Lung (tissue), 12 donors: ENCODE measurements around the gene PCDHGA3. TPM values are rescaled to one million over a fixed set of nuclear protein-coding genes. Genes with fewer than 3 reads are reported as not detected.
"Not testable (repeated sequence)": the region's sequence is repeated elsewhere in the genome, so short reads cannot be mapped to it uniquely, and the experiment has no call there.

Source experiments
- ATAC-seq: fragments of 200-7000 bp; cut with Tn5 transposase; one replicate; pipeline ENCODE4 v1.9.1; 2020; ENCODE audit warnings: moderate number of reproducible peaks; ENCODE audit not compliant: insufficient read depth, low FRiP score
- DNase-seq, 3 donors: peaks; one replicate each; pipeline ENCODE4 v3.0.0-alpha.2; 2013 to 2017
- H3K27ac ChIP-seq, 2 donors: one replicate each; pipeline ENCODE4 v1.5.1; 2013; ENCODE audit warnings: mild to moderate bottlenecking in 2 of 2, moderate library complexity in 2 of 2, control low read depth in 1 of 2, inconsistent platforms in 1 of 2, low read depth in 1 of 2, low read length in 1 of 2
- H3K27me3 ChIP-seq, 3 donors: one replicate each; pipeline ENCODE4 v1.5.1; 2013; ENCODE audit warnings: low read length in 2 of 3; ENCODE audit not compliant: control insufficient read depth in 3 of 3, insufficient read depth in 3 of 3
- H3K36me3 ChIP-seq, 4 donors: one replicate each; pipeline ENCODE4 v1.5.1; 2013; ENCODE audit warnings: low read length in 4 of 4, mild to moderate bottlenecking in 1 of 4, moderate library complexity in 1 of 4; ENCODE audit not compliant: control insufficient read depth in 4 of 4, insufficient read depth in 4 of 4
- H3K4me1 ChIP-seq, 5 donors: one replicate each; pipeline ENCODE4 v1.5.1; 2013; ENCODE audit warnings: low read length in 5 of 5, mild to moderate bottlenecking in 2 of 5, moderate library complexity in 1 of 5; ENCODE audit not compliant: control insufficient read depth in 5 of 5, insufficient read depth in 5 of 5
- H3K4me3 ChIP-seq: one replicate; pipeline ENCODE4 v1.5.1; 2013; ENCODE audit warnings: mild to moderate bottlenecking, control low read depth, moderate library complexity
- H3K9ac ChIP-seq, 2 donors: one replicate each; pipeline ENCODE4 v1.5.1; 2013; ENCODE audit warnings: low read length in 2 of 2, control low read depth in 1 of 2; ENCODE audit not compliant: insufficient read depth in 1 of 2
- H3K9me3 ChIP-seq, 4 donors: one replicate each; pipeline ENCODE4 v1.5.1; 2013; ENCODE audit warnings: low read length in 3 of 4, mild to moderate bottlenecking in 1 of 4, moderate library complexity in 1 of 4; ENCODE audit not compliant: control insufficient read depth in 4 of 4, insufficient read depth in 3 of 4
- CTCF ChIP-seq: IDR thresholded peaks from 2 replicates; pipeline ENCODE4 v1.5.1; 2012; ENCODE audit warnings: mild to moderate bottlenecking; ENCODE audit errors: control extremely low read depth, extremely low read depth
- WGBS, 2 donors: extraction: QIAGEN DNeasy Blood & Tissue Kit; methylation state at CpG; one replicate each; pipeline ENCODE4 v1.1.7; 2013; 5-methylcytosine and 5-hydroxymethylcytosine counted together
- polyA plus RNA-seq, 2 donors: library from polyadenylated mRNA; stranded (reverse); fragments of 200-250 nt; gene quantifications; one replicate each; pipeline ENCODE4 v1.2.1, GENCODE V29; 2013
- total RNA-seq, 2 donors: library from RNA; depleted of rRNA in 1 of 2; stranded (reverse); fragments of >200 nt in 1 of 2; gene quantifications; one replicate each; pipeline ENCODE4 v1.2.1, GENCODE V29; 2014 to 2021
- donor health status: control.
- donor health status: control.
- donor health status: Bipolar disorder and iron deficiency.
- donor health status: healthy.
- donor health status: DM: yes; HTN: yes; CAD: no.

PCDHGA3 gene
- total and polyA plus RNA-seq, 4 donors, result 0.26 to 5.1 (median 1.3) TPM

- no peaks in the 10 kb centered on the region for H3K36me3 ChIP-seq
- peaks cover 0 to 2% (median 0%) of the 10 kb centered on the region in 5 donors for H3K4me1 ChIP-seq
- 12 to 13% methylated on average over 27 of the region's 27 CpGs for WGBS, 2 donors
- H3K9me3 ChIP-seq, result peaks cover 0 to 36% (median 13%) of the 10 kb centered on the region in 4 donors
- H3K9ac ChIP-seq, result peak overlapping the region; percentile 37 to 64
- H3K4me3 ChIP-seq, result peak overlapping the region; percentile 10
- H3K27ac ChIP-seq, result peak overlapping the region in 1 of 2 donors; percentile 66
- ATAC-seq (peak; percentile 58), DNase-seq (peak; percentile 61 to 76 (median 67))
- H3K27me3 ChIP-seq, result peaks cover 0 to 4% (median 0%) of the 10 kb centered on the region in 3 donors
- TF ChIP-seq CTCF, result peak; percentile 3
Observed at GRCh38 chr5:141326088-141326854, 17.4 kb upstream of the PCDHGA3 start.

- Histone ChIP-seq H3K9ac (no peak overlapping the region), H3K9me3 (peaks cover 0 to 46% (median 17%) of the 10 kb centered on the region in 4 donors), H3K27me3 (peaks cover 0 to 4% (median 0%) of the 10 kb centered on the region in 3 donors), H3K27ac (no peak overlapping the region), H3K4me1 (peaks cover 0 to 2% (median 0%) of the 10 kb centered on the region in 5 donors), H3K4me3 (no peak overlapping the region), H3K36me3 (no peaks in the 10 kb centered on the region)
- TF ChIP-seq CTCF, result no peak
- ATAC-seq (no peak), DNase-seq (no peak)
- WGBS, 2 donors, result 79 to 83% methylated on average over 8 of the region's 8 CpGs
Observed at GRCh38 chr5:141328231-141328630, 15.4 kb upstream of the PCDHGA3 start.

GRCh38 chr5:141330299-141331080, 13.1 kb upstream of the PCDHGA3 start, which contains the start of gene PCDHGA1:
TSS of gene PCDHGA1 (plus strand) at chr5:141330514.
- DNase-seq (peak in 2 of 3 donors; percentile 15 to 21), ATAC-seq (no peak)
- peaks cover 0 to 46% (median 17%) of the 10 kb centered on the region in 4 donors for H3K9me3 ChIP-seq
- no peaks in the 10 kb centered on the region for H3K36me3 ChIP-seq
- peaks cover 0 to 4% (median 0%) of the 10 kb centered on the region in 3 donors for H3K27me3 ChIP-seq
- 24 to 27% methylated on average over 21 of the region's 21 CpGs for WGBS, 2 donors
- H3K27ac ChIP-seq, result peak within 1 kb of the TSS in 1 of 2 donors; percentile 69
- no peak within 1 kb of the TSS for H3K4me3 ChIP-seq
- peaks cover 0 to 2% (median 0%) of the 10 kb centered on the region in 5 donors for H3K4me1 ChIP-seq
- TF ChIP-seq CTCF, result no peak
- H3K9ac ChIP-seq, result no peak within 1 kb of the TSS

GRCh38 chr5:141332571-141332970, 11.1 kb upstream of the PCDHGA3 start:
- ATAC-seq, result not testable (repeated sequence)

More at GRCh38 chr5:141332571-141332970, 11.1 kb upstream of the PCDHGA3 start:
- WGBS, 2 donors, result 32 to 45% methylated on average over 39 of the region's 39 CpGs
- H3K4me3 ChIP-seq, H3K27me3 ChIP-seq, H3K4me1 ChIP-seq, H3K36me3 ChIP-seq, H3K27ac ChIP-seq, DNase-seq, H3K9ac ChIP-seq: not testable (repeated sequence)
- H3K9me3 ChIP-seq, result peaks cover 2 to 35% (median 16%) of the 10 kb centered on the region in 4 donors
